ENCODE measurements around the gene LRRFIP1.

DNA sequence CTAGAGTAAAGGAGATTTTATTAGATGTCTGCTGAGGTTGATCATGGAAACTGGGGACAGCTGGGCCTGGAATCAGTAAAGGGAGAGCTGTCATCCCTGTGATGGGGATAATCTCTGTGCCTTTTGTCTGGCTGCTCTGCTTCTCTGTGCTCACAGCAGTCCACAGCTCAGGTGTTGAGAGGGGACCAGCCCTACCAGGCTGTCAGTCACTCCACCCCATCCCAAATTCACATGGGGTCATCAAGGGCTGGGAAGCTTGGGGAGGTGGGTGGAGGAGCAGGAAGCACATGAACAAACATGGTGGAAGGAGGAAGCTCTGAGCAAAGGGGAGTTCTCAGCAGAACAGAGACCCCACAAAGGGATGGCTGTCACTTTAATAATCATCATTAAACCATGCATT lies 13.7 kb upstream of the LRRFIP1 start:
- TF ChIP-seq, protein P1, sequence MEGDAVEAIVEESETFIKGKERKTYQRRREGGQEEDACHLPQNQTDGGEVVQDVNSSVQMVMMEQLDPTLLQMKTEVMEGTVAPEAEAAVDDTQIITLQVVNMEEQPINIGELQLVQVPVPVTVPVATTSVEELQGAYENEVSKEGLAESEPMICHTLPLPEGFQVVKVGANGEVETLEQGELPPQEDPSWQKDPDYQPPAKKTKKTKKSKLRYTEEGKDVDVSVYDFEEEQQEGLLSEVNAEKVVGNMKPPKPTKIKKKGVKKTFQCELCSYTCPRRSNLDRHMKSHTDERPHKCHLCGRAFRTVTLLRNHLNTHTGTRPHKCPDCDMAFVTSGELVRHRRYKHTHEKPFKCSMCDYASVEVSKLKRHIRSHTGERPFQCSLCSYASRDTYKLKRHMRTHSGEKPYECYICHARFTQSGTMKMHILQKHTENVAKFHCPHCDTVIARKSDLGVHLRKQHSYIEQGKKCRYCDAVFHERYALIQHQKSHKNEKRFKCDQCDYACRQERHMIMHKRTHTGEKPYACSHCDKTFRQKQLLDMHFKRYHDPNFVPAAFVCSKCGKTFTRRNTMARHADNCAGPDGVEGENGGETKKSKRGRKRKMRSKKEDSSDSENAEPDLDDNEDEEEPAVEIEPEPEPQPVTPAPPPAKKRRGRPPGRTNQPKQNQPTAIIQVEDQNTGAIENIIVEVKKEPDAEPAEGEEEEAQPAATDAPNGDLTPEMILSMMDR (IDR thresholded peaks at IDR 0.05; ENCODE audit: borderline replicate concordance, extremely low read depth, low read length, poor library complexity, severe bottlenecking): no peak
- no peak for TF ChIP-seq EZH2 (IDR thresholded peaks at IDR 0.05; ENCODE audit: borderline replicate concordance, low read depth, low read length, severe bottlenecking)
